Astrocyte of the spinal cord (primary cell): ENCODE measurements around the gene POLR3B.
"Not testable (repeated sequence)": the region's sequence is repeated elsewhere in the genome, so short reads cannot be mapped to it uniquely, and the experiment has no call there.

Source experiments
- DNase-seq: peaks from one replicate; pipeline ENCODE4 v3.0.0; 2011; ENCODE audit warnings: low read depth, low spot score
- H3K4me3 ChIP-seq: 2 replicates; pipeline ENCODE4 v1.5.1; 2011; ENCODE audit warnings: low read depth, mild to moderate bottlenecking, low read length, moderate library complexity
- CTCF ChIP-seq: IDR thresholded peaks from 2 replicates; pipeline ENCODE4 v1.5.1; 2012; ENCODE audit warnings: low read depth, mild to moderate bottlenecking, low read length, inconsistent platforms
- in situ Hi-C: cut with HindIII; loops from 2 replicates; pipeline ENCODE4 v1.10.0; 2017; ENCODE audit warnings: low sequenced_read_pairs

Gene POLR3B

GRCh38 chr12:106357549-106358395 is at the start of gene POLR3B:
TSS of gene POLR3B (plus strand) at chr12:106357748. CDS start at chr12:106357880, 132 bp downstream.
- peak within 1 kb of the TSS; percentile 59 for H3K4me3 ChIP-seq
- TF ChIP-seq CTCF, result peak; percentile 93
- in situ Hi-C loops, result no loop called here
- peak; percentile 98 for DNase-seq

GRCh38 chr12:106308121-106308520 is 49.4 kb upstream of the POLR3B start:
- no peak for DNase-seq
- H3K4me3 ChIP-seq, result no peak overlapping the region
- TF ChIP-seq CTCF, result no peak
- in situ Hi-C loops, result no loop called here

- no peak for DNase-seq
- no peak overlapping the region for H3K4me3 ChIP-seq
- in situ Hi-C loops, result no loop called here
- TF ChIP-seq CTCF, result no peak
Measured at GRCh38 chr12:106308611-106309010, 48.9 kb upstream of the POLR3B start.

GRCh38 chr12:106309671-106310505 is 47.7 kb upstream of the POLR3B start:
- no peak overlapping the region for H3K4me3 ChIP-seq
- DNase-seq, result peak; percentile 81
- in situ Hi-C loops, result no loop called here
- no peak for TF ChIP-seq CTCF

- H3K4me3 ChIP-seq, result no peak overlapping the region
- in situ Hi-C loops, result no loop called here
- TF ChIP-seq CTCF, result no peak
- no peak for DNase-seq
Measured at GRCh38 chr12:106310687-106311086, 46.9 kb upstream of the POLR3B start.

- in situ Hi-C loops, result no loop called here
- no peak for TF ChIP-seq CTCF
- H3K4me3 ChIP-seq, result no peak overlapping the region
- no peak for DNase-seq
Measured at GRCh38 chr12:106311139-106311538, 46.4 kb upstream of the POLR3B start.

GRCh38 chr12:106313413-106313812 is 44.1 kb upstream of the POLR3B start:
- DNase-seq, in situ Hi-C loops: not testable (repeated sequence)

More at GRCh38 chr12:106313413-106313812, 44.1 kb upstream of the POLR3B start:
- not testable (repeated sequence) for H3K4me3 ChIP-seq
